GM19467 (cell line): Measurements from ENCODE around the gene RALA.

Experiments used
- ATAC-seq: cut with Tn5 transposase; IDR thresholded peaks from one replicate; pipeline ENCODE4 v1.9.1; 2021; ENCODE audit warnings: mild to moderate bottlenecking, moderate library complexity; ENCODE audit not compliant: unreplicated experiment

The RALA gene

DNA sequence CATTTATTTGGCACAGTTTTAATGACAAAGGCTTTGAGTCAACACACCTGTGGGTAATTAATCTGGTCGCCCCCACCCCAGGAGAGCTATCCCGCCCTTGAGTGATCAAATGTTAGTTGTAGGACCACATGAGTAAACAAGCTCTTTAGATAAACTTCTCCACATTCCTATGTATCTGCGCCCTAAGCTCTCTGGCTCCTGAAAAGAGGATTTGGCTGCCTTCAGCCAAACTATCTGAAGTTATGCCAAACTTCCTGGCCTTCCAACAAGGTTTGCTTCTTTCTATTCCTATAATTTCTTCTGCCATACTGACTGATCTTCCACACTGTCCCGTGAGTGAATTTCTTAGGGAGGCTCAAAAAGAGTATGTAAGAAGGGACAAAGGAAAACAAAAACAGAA is 134.2 kb downstream of the RALA start:
- no peak for ATAC-seq
